ENCODE measurements around the gene NEB. TPM values are rescaled to one million over a fixed set of nuclear protein-coding genes. Genes with fewer than 3 reads are reported as not detected.

The NEB gene
- polyA plus RNA-seq, 2 of the 4 experiments (the other 2 are of a cell fraction): 0.67 to 4.4 TPM

DNA sequence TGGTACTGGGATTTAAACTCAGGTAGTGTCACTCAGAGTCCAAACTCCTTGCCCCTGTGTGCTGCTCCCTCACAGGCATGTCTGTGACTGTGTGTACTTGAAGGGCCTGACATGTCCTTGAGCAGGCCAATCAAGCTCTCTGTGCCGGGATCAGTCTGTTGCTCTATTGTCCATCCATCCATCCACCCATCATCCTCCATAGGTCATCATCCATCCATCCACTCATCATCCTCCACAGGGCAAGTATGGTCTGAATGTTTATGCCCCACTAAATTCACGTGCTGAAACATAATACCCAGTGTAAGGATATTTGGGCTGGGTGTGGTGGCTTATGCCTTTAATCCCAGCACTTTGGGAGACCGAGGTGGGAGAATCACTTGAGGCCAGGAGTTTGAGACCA lies 24.5 kb upstream of the NEB start:
- FAIRE-seq (no peak), DNase-seq (ENCODE audit: low read depth in 1 of 2, low spot score in 1 of 2) (no peak), ATAC-seq (no peak)
- Histone ChIP-seq H3K4me2 (no peak overlapping the region), H3K4me1 (no peaks in the 10 kb centered on the region), H3K27ac (no peak overlapping the region), H3K4me3 (no peak overlapping the region), H3K9me3 (no peaks in the 10 kb centered on the region)
- 61% methylated on average over 3 of the region's 3 CpGs for WGBS (ENCODE audit: missing lambda C conversion rate)
- ChIA-PET CTCF (no interaction called here), POLR2A (no interaction called here)
- TF ChIP-seq NPAS2 (CRISPR knock-in tag; IDR thresholded peaks at IDR 0.05; ENCODE audit: borderline replicate concordance) (no peak), HDAC2 (IDR thresholded peaks at IDR 0.05) (no peak), GATA3 (IDR thresholded peaks at IDR 0.05; ENCODE audit: borderline replicate concordance) (no peak), CHD2 (IDR thresholded peaks at IDR 0.05; ENCODE audit: low read length, partially characterized antibody) (no peak), JUN (IDR thresholded peaks at IDR 0.05) (no peak), RCOR1 (IDR thresholded peaks at IDR 0.05; ENCODE audit: low read depth, low read length) (no peak), HOXB5 (CRISPR knock-in tag; IDR thresholded peaks at IDR 0.05) (no peak), EHMT2 (IDR thresholded peaks at IDR 0.05; ENCODE audit: low read depth) (no peak), HOXA7 (CRISPR knock-in tag; IDR thresholded peaks at IDR 0.05) (no peak), MYC (IDR thresholded peaks at IDR 0.05; ENCODE audit: borderline replicate concordance, low read length) (no peak), MAZ (IDR thresholded peaks at IDR 0.05; ENCODE audit: borderline replicate concordance, low read depth, low read length) (no peak)
- TF ChIP-seq, protein P1, sequence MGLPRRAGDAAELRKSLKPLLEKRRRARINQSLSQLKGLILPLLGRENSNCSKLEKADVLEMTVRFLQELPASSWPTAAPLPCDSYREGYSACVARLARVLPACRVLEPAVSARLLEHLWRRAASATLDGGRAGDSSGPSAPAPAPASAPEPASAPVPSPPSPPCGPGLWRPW (IDR thresholded peaks at IDR 0.05): no peak
- TF ChIP-seq, protein P2, sequence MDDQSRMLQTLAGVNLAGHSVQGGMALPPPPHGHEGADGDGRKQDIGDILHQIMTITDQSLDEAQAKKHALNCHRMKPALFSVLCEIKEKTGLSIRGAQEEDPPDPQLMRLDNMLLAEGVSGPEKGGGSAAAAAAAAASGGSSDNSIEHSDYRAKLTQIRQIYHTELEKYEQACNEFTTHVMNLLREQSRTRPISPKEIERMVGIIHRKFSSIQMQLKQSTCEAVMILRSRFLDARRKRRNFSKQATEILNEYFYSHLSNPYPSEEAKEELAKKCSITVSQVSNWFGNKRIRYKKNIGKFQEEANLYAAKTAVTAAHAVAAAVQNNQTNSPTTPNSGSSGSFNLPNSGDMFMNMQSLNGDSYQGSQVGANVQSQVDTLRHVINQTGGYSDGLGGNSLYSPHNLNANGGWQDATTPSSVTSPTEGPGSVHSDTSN (IDR thresholded peaks at IDR 0.05): no peak
- TF ChIP-seq, protein P3, sequence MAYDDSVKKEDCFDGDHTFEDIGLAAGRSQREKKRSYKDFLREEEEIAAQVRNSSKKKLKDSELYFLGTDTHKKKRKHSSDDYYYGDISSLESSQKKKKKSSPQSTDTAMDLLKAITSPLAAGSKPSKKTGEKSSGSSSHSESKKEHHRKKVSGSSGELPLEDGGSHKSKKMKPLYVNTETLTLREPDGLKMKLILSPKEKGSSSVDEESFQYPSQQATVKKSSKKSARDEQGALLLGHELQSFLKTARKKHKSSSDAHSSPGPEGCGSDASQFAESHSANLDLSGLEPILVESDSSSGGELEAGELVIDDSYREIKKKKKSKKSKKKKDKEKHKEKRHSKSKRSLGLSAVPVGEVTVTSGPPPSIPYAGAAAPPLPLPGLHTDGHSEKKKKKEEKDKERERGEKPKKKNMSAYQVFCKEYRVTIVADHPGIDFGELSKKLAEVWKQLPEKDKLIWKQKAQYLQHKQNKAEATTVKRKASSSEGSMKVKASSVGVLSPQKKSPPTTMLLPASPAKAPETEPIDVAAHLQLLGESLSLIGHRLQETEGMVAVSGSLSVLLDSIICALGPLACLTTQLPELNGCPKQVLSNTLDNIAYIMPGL (CRISPR knock-in tag; IDR thresholded peaks at IDR 0.05; ENCODE audit: borderline replicate concordance): no peak

DNA sequence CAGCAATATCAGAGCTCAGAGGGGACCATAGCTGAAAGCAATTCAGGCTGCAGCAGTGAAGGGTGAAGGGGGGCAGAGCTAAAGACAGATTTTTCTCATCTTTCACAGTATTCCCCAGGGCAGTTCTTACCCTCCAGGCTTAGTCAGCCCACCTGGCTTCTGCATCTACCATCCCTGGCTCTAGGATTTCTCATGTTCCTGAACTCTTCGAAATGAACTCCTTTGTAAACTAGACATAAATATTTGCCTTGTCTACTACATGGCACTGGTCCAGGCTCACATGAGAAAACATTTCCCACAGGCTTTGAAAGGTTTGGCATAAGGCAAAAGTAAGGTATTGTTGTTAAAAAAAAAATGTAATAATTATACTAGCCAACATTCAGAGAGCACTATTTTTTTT lies 23.6 kb upstream of the NEB start:
- FAIRE-seq (no peak), DNase-seq (ENCODE audit: low read depth in 1 of 2, low spot score in 1 of 2) (no peak), ATAC-seq (no peak)
- Histone ChIP-seq H3K4me2 (no peak overlapping the region), H3K4me1 (no peaks in the 10 kb centered on the region), H3K27ac (no peak overlapping the region), H3K4me3 (no peak overlapping the region), H3K9me3 (no peaks in the 10 kb centered on the region)
- CTCF ChIA-PET: interaction anchor here (2.2 kb wide), 1 partner anchor 9 kb away, joined by 4 read pairs; no protein-coding TSS in a partner anchor
- TF ChIP-seq, protein P4, sequence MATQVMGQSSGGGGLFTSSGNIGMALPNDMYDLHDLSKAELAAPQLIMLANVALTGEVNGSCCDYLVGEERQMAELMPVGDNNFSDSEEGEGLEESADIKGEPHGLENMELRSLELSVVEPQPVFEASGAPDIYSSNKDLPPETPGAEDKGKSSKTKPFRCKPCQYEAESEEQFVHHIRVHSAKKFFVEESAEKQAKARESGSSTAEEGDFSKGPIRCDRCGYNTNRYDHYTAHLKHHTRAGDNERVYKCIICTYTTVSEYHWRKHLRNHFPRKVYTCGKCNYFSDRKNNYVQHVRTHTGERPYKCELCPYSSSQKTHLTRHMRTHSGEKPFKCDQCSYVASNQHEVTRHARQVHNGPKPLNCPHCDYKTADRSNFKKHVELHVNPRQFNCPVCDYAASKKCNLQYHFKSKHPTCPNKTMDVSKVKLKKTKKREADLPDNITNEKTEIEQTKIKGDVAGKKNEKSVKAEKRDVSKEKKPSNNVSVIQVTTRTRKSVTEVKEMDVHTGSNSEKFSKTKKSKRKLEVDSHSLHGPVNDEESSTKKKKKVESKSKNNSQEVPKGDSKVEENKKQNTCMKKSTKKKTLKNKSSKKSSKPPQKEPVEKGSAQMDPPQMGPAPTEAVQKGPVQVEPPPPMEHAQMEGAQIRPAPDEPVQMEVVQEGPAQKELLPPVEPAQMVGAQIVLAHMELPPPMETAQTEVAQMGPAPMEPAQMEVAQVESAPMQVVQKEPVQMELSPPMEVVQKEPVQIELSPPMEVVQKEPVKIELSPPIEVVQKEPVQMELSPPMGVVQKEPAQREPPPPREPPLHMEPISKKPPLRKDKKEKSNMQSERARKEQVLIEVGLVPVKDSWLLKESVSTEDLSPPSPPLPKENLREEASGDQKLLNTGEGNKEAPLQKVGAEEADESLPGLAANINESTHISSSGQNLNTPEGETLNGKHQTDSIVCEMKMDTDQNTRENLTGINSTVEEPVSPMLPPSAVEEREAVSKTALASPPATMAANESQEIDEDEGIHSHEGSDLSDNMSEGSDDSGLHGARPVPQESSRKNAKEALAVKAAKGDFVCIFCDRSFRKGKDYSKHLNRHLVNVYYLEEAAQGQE (IDR thresholded peaks at IDR 0.05): no peak
- TF ChIP-seq HOXA7 (CRISPR knock-in tag; IDR thresholded peaks at IDR 0.05) (no peak), ZFP36 (IDR thresholded peaks at IDR 0.05; ENCODE audit: borderline replicate concordance, partially characterized antibody) (no peak), NFE2L2 (conservative IDR thresholded peaks at IDR 0.05; ENCODE audit: low read length) (no peak), TP53 (CRISPR knock-in tag; IDR thresholded peaks at IDR 0.05) (no peak), BHLHE40 (IDR thresholded peaks at IDR 0.05; ENCODE audit: low read depth, low read length) (no peak), POLR2A (IDR thresholded peaks at IDR 0.05; ENCODE audit: low read length) (no peak), PHF8 (IDR thresholded peaks at IDR 0.05; ENCODE audit: borderline replicate concordance, low read depth) (no peak), MAZ (IDR thresholded peaks at IDR 0.05; ENCODE audit: borderline replicate concordance, low read depth, low read length) (no peak), ZSCAN20 (CRISPR knock-in tag; IDR thresholded peaks at IDR 0.05) (no peak), RFX5 (IDR thresholded peaks at IDR 0.05) (no peak), SMC3 (IDR thresholded peaks at IDR 0.05) (no peak)
- TF ChIP-seq, protein P5, sequence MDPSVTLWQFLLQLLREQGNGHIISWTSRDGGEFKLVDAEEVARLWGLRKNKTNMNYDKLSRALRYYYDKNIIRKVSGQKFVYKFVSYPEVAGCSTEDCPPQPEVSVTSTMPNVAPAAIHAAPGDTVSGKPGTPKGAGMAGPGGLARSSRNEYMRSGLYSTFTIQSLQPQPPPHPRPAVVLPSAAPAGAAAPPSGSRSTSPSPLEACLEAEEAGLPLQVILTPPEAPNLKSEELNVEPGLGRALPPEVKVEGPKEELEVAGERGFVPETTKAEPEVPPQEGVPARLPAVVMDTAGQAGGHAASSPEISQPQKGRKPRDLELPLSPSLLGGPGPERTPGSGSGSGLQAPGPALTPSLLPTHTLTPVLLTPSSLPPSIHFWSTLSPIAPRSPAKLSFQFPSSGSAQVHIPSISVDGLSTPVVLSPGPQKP (IDR thresholded peaks at IDR 0.05; ENCODE audit: low read depth, low read length): no peak
- TF ChIP-seq, protein P6, sequence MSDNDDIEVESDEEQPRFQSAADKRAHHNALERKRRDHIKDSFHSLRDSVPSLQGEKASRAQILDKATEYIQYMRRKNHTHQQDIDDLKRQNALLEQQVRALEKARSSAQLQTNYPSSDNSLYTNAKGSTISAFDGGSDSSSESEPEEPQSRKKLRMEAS (IDR thresholded peaks at IDR 0.05): no peak
- TF ChIP-seq, protein P7, sequence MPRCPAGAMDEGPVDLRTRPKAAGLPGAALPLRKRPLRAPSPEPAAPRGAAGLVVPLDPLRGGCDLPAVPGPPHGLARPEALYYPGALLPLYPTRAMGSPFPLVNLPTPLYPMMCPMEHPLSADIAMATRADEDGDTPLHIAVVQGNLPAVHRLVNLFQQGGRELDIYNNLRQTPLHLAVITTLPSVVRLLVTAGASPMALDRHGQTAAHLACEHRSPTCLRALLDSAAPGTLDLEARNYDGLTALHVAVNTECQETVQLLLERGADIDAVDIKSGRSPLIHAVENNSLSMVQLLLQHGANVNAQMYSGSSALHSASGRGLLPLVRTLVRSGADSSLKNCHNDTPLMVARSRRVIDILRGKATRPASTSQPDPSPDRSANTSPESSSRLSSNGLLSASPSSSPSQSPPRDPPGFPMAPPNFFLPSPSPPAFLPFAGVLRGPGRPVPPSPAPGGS (IDR thresholded peaks at IDR 0.05): no peak
- 0% methylated on average over 1 of the region's 1 CpG for WGBS (ENCODE audit: missing lambda C conversion rate)
- POLR2A ChIA-PET: no interaction called here
